ENCODE results near the gene GGACT. TPM values are rescaled to one million over a fixed set of nuclear protein-coding genes. Genes with fewer than 3 reads are reported as not detected.

The GGACT gene
- polyA plus RNA-seq, 3 donors, result 1.7 to 8.3 (median 6.5) TPM

- WGBS (ENCODE audit: insufficient coverage), result no CpG with 5 or more reads among the region's 2 CpGs
- no peaks in the 10 kb centered on the region for H3K27me3 ChIP-seq (ENCODE audit: control insufficient read depth in 2 of 2, insufficient read depth in 2 of 2, low read length in 2 of 2)
- H3K4me3 ChIP-seq (replicated peaks in 1 of 3; ENCODE audit: low read depth in 2 of 3, low read length in 3 of 3), result no peak overlapping the region
- H3K27me3 Mint-ChIP-seq (ENCODE audit: low read depth in 3 of 3), result no peaks in the 10 kb centered on the region
- no peaks in the 10 kb centered on the region for H3K36me3 Mint-ChIP-seq
- TF ChIP-seq CTCF (IDR thresholded peaks at IDR 0.05), result peak; percentile 89
- H3K9ac ChIP-seq (ENCODE audit: insufficient read depth, low read length, poor library complexity, severe bottlenecking), result no peak overlapping the region
- H4K20me1 ChIP-seq (ENCODE audit: insufficient read depth, low read length), result no peaks in the 10 kb centered on the region
- H2AFZ ChIP-seq (ENCODE audit: insufficient read depth, low read depth, low read length, poor library complexity, severe bottlenecking), result no peak overlapping the region
- no peak overlapping the region for H3K27ac Mint-ChIP-seq
- H3K4me1 ChIP-seq (ENCODE audit: control insufficient read depth in 1 of 2, insufficient read depth in 2 of 2, low read length in 2 of 2), result no peaks in the 10 kb centered on the region
- no peak overlapping the region for H3K27ac ChIP-seq (ENCODE audit: low read depth in 1 of 2, low read length in 2 of 2)
- H3K9me3 Mint-ChIP-seq, result peaks cover 0 to 5% (median 0%) of the 10 kb centered on the region in 7 donors
- H3K4me3 Mint-ChIP-seq, result no peak overlapping the region
- H3K79me2 ChIP-seq (ENCODE audit: insufficient read depth, low read length), result no peaks in the 10 kb centered on the region
- H3K36me3 ChIP-seq (replicated peaks in 1 of 2; ENCODE audit: control insufficient read depth in 1 of 2, insufficient read depth in 2 of 2, low read length in 2 of 2), result no peaks in the 10 kb centered on the region
- no peaks in the 10 kb centered on the region for H3K4me1 Mint-ChIP-seq
- H3K4me2 ChIP-seq (replicated peaks; ENCODE audit: extremely low read depth, low read length, poor library complexity, severe bottlenecking), result no peak overlapping the region
- peak; percentile 51 to 79 (median 70) for DNase-seq
- intact Hi-C loops (cut with micrococcal nuclease), result loop anchor here (5.0 kb wide), 1 partner anchor 554 kb away; no protein-coding TSS in a partner anchor
- no peaks in the 10 kb centered on the region for H3K9me3 ChIP-seq (replicated peaks in 1 of 2; ENCODE audit: control insufficient read depth in 1 of 2, insufficient read depth in 1 of 2, low read length in 2 of 2)
Measured at GRCh38 chr13:100573121-100573520, 15.5 kb downstream of the GGACT start.

- WGBS (ENCODE audit: insufficient coverage), result 97% methylated on average over 4 of the region's 6 CpGs
- no peaks in the 10 kb centered on the region for H3K4me1 ChIP-seq (ENCODE audit: control insufficient read depth in 1 of 2, insufficient read depth in 2 of 2, low read length in 2 of 2)
- no peaks in the 10 kb centered on the region for H4K20me1 ChIP-seq (ENCODE audit: insufficient read depth, low read length)
- H2AFZ ChIP-seq (ENCODE audit: insufficient read depth, low read depth, low read length, poor library complexity, severe bottlenecking), result no peak overlapping the region
- H3K27ac ChIP-seq (ENCODE audit: low read depth in 1 of 2, low read length in 2 of 2), result no peak overlapping the region
- H3K9me3 ChIP-seq (replicated peaks in 1 of 2; ENCODE audit: control insufficient read depth in 1 of 2, insufficient read depth in 1 of 2, low read length in 2 of 2), result peaks cover 0 to 12% of the 10 kb centered on the region in 2 donors
- H3K9ac ChIP-seq (ENCODE audit: insufficient read depth, low read length, poor library complexity, severe bottlenecking), result no peak overlapping the region
- H3K4me3 Mint-ChIP-seq, result no peak overlapping the region
- H3K79me2 ChIP-seq (ENCODE audit: insufficient read depth, low read length), result no peaks in the 10 kb centered on the region
- intact Hi-C loops (cut with micrococcal nuclease), result no loop called here
- no peak overlapping the region for H3K4me2 ChIP-seq (replicated peaks; ENCODE audit: extremely low read depth, low read length, poor library complexity, severe bottlenecking)
- H3K27me3 Mint-ChIP-seq (ENCODE audit: low read depth in 3 of 3), result no peaks in the 10 kb centered on the region
- no peak overlapping the region for H3K27ac Mint-ChIP-seq
- no peak overlapping the region for H3K4me3 ChIP-seq (replicated peaks in 1 of 3; ENCODE audit: low read depth in 2 of 3, low read length in 3 of 3)
- H3K27me3 ChIP-seq (ENCODE audit: control insufficient read depth in 2 of 2, insufficient read depth in 2 of 2, low read length in 2 of 2), result no peaks in the 10 kb centered on the region
- no peak for TF ChIP-seq CTCF (IDR thresholded peaks at IDR 0.05)
- no peak for DNase-seq
- no peaks in the 10 kb centered on the region for H3K36me3 ChIP-seq (replicated peaks in 1 of 2; ENCODE audit: control insufficient read depth in 1 of 2, insufficient read depth in 2 of 2, low read length in 2 of 2)
- H3K9me3 Mint-ChIP-seq, result peaks cover 9 to 14% (median 10%) of the 10 kb centered on the region in 7 donors
- no peaks in the 10 kb centered on the region for H3K4me1 Mint-ChIP-seq
- H3K36me3 Mint-ChIP-seq, result peaks cover 0 to 3% of the 10 kb centered on the region in 2 donors
Measured at GRCh38 chr13:100566543-100566942, 22.0 kb downstream of the GGACT start.

Data from CD14-positive monocyte (primary cell).